K562 (cell line): ENCODE data around the gene FBXO46. TPM values are rescaled to one million over a fixed set of nuclear protein-coding genes. Genes with fewer than 3 reads are reported as not detected.
A peak's percentile ranks its signal among the peaks of the same experiment; 100 is the strongest.

Source experiments
- CBFB ChIP-seq: sonication (generic); formaldehyde crosslinking; IDR thresholded peaks from 2 replicates; pipeline ENCODE4 v1.4.0; 2020; ENCODE audit warnings: mild to moderate bottlenecking, missing genetic modification reagents
- CBX8 ChIP-seq: fragments of 200-600 bp; sonication (generic); IDR thresholded peaks from 2 replicates; pipeline ENCODE4 v1.6.1; 2012; ENCODE audit warnings: borderline replicate concordance, mixed run types, low read depth, mild to moderate bottlenecking, moderate library complexity, mixed read lengths, low read length, control low read depth, inconsistent platforms; ENCODE audit not compliant: poor library complexity, severe bottlenecking; ENCODE audit errors: extremely low read depth
- DACH1 ChIP-seq: fragments of 450-650 bp; IDR thresholded peaks from 2 replicates; pipeline ENCODE4 v1.6.1; 2018; ENCODE audit not compliant: partially characterized antibody
- E2F1 ChIP-seq: sonication (generic); formaldehyde crosslinking; IDR thresholded peaks from 2 replicates; pipeline ENCODE4 v1.8.1; 2023; ENCODE audit warnings: mild to moderate bottlenecking, missing genetic modification reagents, moderate library complexity
- FOXJ3 ChIP-seq: sonication (generic); formaldehyde crosslinking; IDR thresholded peaks from 2 replicates; pipeline ENCODE4 v1.4.0; 2020; ENCODE audit warnings: mild to moderate bottlenecking, missing genetic modification reagents
- GMEB1 ChIP-seq: fragments of 250-450 bp; sonication (Bioruptor Pico); IDR thresholded peaks from 2 replicates; pipeline ENCODE4 v1.4.0; 2020; ENCODE audit warnings: mild to moderate bottlenecking
- HCFC1 ChIP-seq: IDR thresholded peaks from 2 replicates; pipeline ENCODE4 v1.6.1; 2012; ENCODE audit warnings: low read depth, low read length, improper control_type of control experiment
- HDAC1 ChIP-seq, 2 experiments: fragments of 450-650 bp; IDR thresholded peaks; 2 replicates each; pipeline ENCODE4 v1.6.1; 2016 to 2017; ENCODE audit warnings: inconsistent platforms in 1 of 2, mild to moderate bottlenecking in 1 of 2, moderate library complexity in 1 of 2
- HOXB6 ChIP-seq: fragments of 250-450 bp; sonication (Bioruptor Pico); IDR thresholded peaks from 2 replicates; pipeline ENCODE4 v1.5.1; 2022; ENCODE audit warnings: mild to moderate bottlenecking, borderline replicate concordance
- MCM2 ChIP-seq: fragments of 450-650 bp; IDR thresholded peaks from 2 replicates; pipeline ENCODE4 v1.6.1; 2017; ENCODE audit warnings: low read depth, mild to moderate bottlenecking
- MTA1 ChIP-seq: fragments of 450-650 bp; IDR thresholded peaks from 2 replicates; pipeline ENCODE4 v1.6.1; 2017; ENCODE audit warnings: borderline replicate concordance
- RBFOX2 ChIP-seq: fragments of 200-400 bp; formaldehyde crosslinking; IDR thresholded peaks from 2 replicates; pipeline ENCODE4 v1.6.1; 2017; ENCODE audit warnings: low read depth, mild to moderate bottlenecking, low read length, moderate library complexity
- RFX1 ChIP-seq: fragments of 450-650 bp; IDR thresholded peaks from 2 replicates; pipeline ENCODE4 v1.6.1; 2016; ENCODE audit warnings: mild to moderate bottlenecking, moderate library complexity
- TBP ChIP-seq: optimal IDR thresholded peaks from 2 replicates; pipeline ENCODE3; 2011; ENCODE audit warnings: low read depth, low read length, improper control_type of control experiment
- ZNF212 ChIP-seq: fragments of 450-650 bp; formaldehyde crosslinking; IDR thresholded peaks from 2 replicates; pipeline ENCODE4 v1.4.0; 2020; ENCODE audit warnings: mild to moderate bottlenecking
- ZNF511 ChIP-seq: sonication (generic); formaldehyde crosslinking; IDR thresholded peaks from 2 replicates; pipeline ENCODE4 v1.8.0; 2022; ENCODE audit warnings: mild to moderate bottlenecking, missing genetic modification reagents
- ZNF518B ChIP-seq: fragments of 250-450 bp; sonication (Bioruptor Pico); IDR thresholded peaks from 2 replicates; pipeline ENCODE4 v1.5.0; 2021; ENCODE audit warnings: mild to moderate bottlenecking, moderate library complexity
- ZNF785 ChIP-seq: fragments of 250-450 bp; sonication (Bioruptor Pico); IDR thresholded peaks from 2 replicates; pipeline ENCODE4 v1.4.0; 2020; ENCODE audit warnings: mild to moderate bottlenecking
- polyA plus RNA-seq, 8 experiments: library from polyadenylated mRNA; depleted of rRNA in 4 of 8; stranded (reverse) in 5 of 8; unstranded in 3 of 8; fragments of >200 nt; fragmentation: Nextera tagmentation in 2 of 8; fragmentation: Illumina TruSeq in 1 of 8; extraction: Ambion mirVana in 2 of 8; extraction: Trizol in 1 of 8; gene quantifications; 2 replicates each; pipeline versions ENCODE4 v1.2.1 to v1.2.3, GENCODE V29; 2011 to 2014; ENCODE audit warnings: inconsistent platforms in 1 of 8, missing spikeins in 1 of 8
- total RNA-seq, 7 experiments: library from RNA; depleted of rRNA in 6 of 7; stranded (reverse); fragments of >200 nt in 6 of 7; fragmentation: Illumina TruSeq in 2 of 7; extraction: Trizol in 2 of 7; gene quantifications; 2 replicates each; pipeline versions ENCODE4 v1.2.1 to v1.2.3, GENCODE V29; 2011 to 2021; ENCODE audit warnings: low replicate concordance in 1 of 7
- TF ChIP-seq, protein P1 (sequence below): fragments of 250-450 bp; sonication (Bioruptor Pico); IDR thresholded peaks from 2 replicates; pipeline ENCODE4 v1.5.1; 2021; ENCODE audit warnings: mild to moderate bottlenecking

The FBXO46 gene
- total and polyA plus RNA-seq, 9 of the 15 experiments (the other 6 are each of a cell fraction or from before 2014, with no cell fraction given), result 1.5 to 36.1 (median 7.3) TPM

- no peak for TF ChIP-seq GMEB1 (CRISPR knock-in tag)
- TF ChIP-seq ZNF212 (CRISPR knock-in tag), result no peak
- no peak for TF ChIP-seq ZNF518B
- no peak for TF ChIP-seq RFX1
- TF ChIP-seq, protein P1, sequence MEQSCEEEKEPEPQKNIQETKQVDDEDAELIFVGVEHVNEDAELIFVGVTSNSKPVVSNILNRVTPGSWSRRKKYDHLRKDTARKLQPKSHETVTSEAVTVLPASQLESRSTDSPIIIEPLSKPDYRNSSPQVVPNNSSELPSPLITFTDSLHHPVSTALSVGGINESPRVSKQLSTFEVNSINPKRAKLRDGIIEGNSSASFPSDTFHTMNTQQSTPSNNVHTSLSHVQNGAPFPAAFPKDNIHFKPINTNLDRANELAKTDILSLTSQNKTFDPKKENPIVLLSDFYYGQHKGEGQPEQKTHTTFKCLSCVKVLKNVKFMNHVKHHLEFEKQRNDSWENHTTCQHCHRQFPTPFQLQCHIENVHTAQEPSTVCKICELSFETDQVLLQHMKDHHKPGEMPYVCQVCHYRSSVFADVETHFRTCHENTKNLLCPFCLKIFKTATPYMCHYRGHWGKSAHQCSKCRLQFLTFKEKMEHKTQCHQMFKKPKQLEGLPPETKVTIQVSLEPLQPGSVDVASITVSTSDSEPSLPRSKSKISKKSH (CRISPR knock-in tag), result no peak
- no peak for TF ChIP-seq MTA1
- no peak for TF ChIP-seq DACH1
- TF ChIP-seq FOXJ3 (CRISPR knock-in tag), result no peak
- peak; percentile 86; the same call in 1 of the 2 replicates for TF ChIP-seq E2F1 (CRISPR knock-in tag)
- no peak for TF ChIP-seq HOXB6 (CRISPR knock-in tag)
- no peak for TF ChIP-seq ZNF785 (CRISPR knock-in tag)
- TF ChIP-seq HCFC1, result peak; percentile 37; the same call in 1 of the 2 replicates
- TF ChIP-seq HDAC1 (IDR thresholded peaks at IDR 0.05), result peak in 1 of 2 experiments; percentile 71; a peak in 2 of 4 replicates
- TF ChIP-seq RBFOX2, result peak; percentile 45
- peak; percentile 57; the same call in 1 of the 2 replicates for TF ChIP-seq ZNF511 (CRISPR knock-in tag)
- no peak for TF ChIP-seq CBFB (CRISPR knock-in tag)
- peak; percentile 30 for TF ChIP-seq TBP
- TF ChIP-seq CBX8, result no peak
- TF ChIP-seq MCM2, result no peak
Observed at GRCh38 chr19:45779231-45780145, 48.8 kb upstream of the FBXO46 start (continued).
